ENCODE measurements around the gene EDA2R. TPM values are rescaled to one million over a fixed set of nuclear protein-coding genes. Genes with fewer than 3 reads are reported as not detected.

Gene EDA2R
- polyA plus RNA-seq, 3 donors, result 0.03 TPM; not detected in 2

DNA sequence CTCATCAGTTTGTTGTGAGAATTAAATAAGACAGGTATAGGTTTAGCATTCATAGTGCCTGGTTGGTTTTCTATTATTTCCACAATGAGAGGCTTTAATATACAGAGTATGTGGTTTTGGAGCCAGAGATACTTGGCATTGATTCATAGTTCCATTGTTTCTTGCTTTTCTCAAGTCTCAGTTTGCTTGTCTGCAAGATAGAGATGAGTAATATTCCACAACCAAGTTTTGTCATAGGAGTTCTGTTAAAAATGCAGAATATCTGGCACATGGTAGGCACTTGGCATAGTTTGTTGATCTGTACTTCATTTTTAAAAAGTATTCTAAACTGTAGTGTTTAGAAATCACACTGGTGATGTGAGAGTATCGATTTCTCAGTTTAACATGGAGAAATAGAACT lies 37.5 kb upstream of the EDA2R start:
- H3K9me3 Mint-ChIP-seq, result no peaks in the 10 kb centered on the region
- peak overlapping the region in 1 of 7 donors; percentile 41 for H3K27ac Mint-ChIP-seq
- Histone ChIP-seq H3K4me3 (replicated peaks in 1 of 3; ENCODE audit: low read depth in 2 of 3, low read length in 3 of 3) (no peak overlapping the region), H3K9me3 (replicated peaks in 1 of 2; ENCODE audit: control insufficient read depth in 1 of 2, insufficient read depth in 1 of 2, low read length in 2 of 2) (no peaks in the 10 kb centered on the region), H3K27ac (ENCODE audit: low read depth in 1 of 2, low read length in 2 of 2) (no peak overlapping the region), H4K20me1 (ENCODE audit: insufficient read depth, low read length) (no peaks in the 10 kb centered on the region), H2AFZ (ENCODE audit: insufficient read depth, low read depth, low read length, poor library complexity, severe bottlenecking) (no peak overlapping the region), H3K27me3 (ENCODE audit: control insufficient read depth in 2 of 2, insufficient read depth in 2 of 2, low read length in 2 of 2) (no peaks in the 10 kb centered on the region), H3K36me3 (replicated peaks in 1 of 2; ENCODE audit: control insufficient read depth in 1 of 2, insufficient read depth in 2 of 2, low read length in 2 of 2) (no peaks in the 10 kb centered on the region), H3K4me2 (replicated peaks; ENCODE audit: extremely low read depth, low read length, poor library complexity, severe bottlenecking) (no peak overlapping the region), H3K79me2 (ENCODE audit: insufficient read depth, low read length) (no peaks in the 10 kb centered on the region), H3K9ac (ENCODE audit: insufficient read depth, low read length, poor library complexity, severe bottlenecking) (no peak overlapping the region), H3K4me1 (ENCODE audit: control insufficient read depth in 1 of 2, insufficient read depth in 2 of 2, low read length in 2 of 2) (no peaks in the 10 kb centered on the region)
- WGBS (ENCODE audit: insufficient coverage), result no CpG with 5 or more reads among the region's 1 CpG
- intact Hi-C loops (cut with micrococcal nuclease), result no loop called here
- H3K4me1 Mint-ChIP-seq, result no peaks in the 10 kb centered on the region
- no peak for DNase-seq
- H3K27me3 Mint-ChIP-seq (ENCODE audit: low read depth in 3 of 3), result no peaks in the 10 kb centered on the region
- H3K36me3 Mint-ChIP-seq, result no peaks in the 10 kb centered on the region
- no peak overlapping the region for H3K4me3 Mint-ChIP-seq
- TF ChIP-seq, protein P1, sequence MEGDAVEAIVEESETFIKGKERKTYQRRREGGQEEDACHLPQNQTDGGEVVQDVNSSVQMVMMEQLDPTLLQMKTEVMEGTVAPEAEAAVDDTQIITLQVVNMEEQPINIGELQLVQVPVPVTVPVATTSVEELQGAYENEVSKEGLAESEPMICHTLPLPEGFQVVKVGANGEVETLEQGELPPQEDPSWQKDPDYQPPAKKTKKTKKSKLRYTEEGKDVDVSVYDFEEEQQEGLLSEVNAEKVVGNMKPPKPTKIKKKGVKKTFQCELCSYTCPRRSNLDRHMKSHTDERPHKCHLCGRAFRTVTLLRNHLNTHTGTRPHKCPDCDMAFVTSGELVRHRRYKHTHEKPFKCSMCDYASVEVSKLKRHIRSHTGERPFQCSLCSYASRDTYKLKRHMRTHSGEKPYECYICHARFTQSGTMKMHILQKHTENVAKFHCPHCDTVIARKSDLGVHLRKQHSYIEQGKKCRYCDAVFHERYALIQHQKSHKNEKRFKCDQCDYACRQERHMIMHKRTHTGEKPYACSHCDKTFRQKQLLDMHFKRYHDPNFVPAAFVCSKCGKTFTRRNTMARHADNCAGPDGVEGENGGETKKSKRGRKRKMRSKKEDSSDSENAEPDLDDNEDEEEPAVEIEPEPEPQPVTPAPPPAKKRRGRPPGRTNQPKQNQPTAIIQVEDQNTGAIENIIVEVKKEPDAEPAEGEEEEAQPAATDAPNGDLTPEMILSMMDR (IDR thresholded peaks at IDR 0.05), result no peak

DNA sequence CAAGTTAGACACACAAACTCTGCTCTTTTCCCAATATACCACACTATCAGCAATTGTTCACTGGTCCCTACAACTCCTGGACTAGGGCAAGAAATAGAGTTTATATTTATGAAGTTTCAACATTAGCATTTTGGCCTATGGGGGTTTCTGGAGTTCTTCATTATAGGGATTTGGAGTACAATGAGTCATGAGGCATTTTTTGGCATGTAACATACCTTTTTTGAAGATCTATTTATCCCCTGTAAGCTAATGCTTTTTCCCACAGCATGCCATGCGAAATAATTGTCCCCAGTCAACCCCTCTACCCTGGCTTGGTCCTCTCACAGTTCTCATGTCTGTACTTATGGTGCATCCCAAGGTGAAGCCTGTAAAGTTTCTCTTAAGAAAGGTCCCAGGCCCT lies 36.7 kb upstream of the EDA2R start:
- H4K20me1 ChIP-seq (ENCODE audit: insufficient read depth, low read length), result no peaks in the 10 kb centered on the region
- TF ChIP-seq, protein P1 (IDR thresholded peaks at IDR 0.05), result no peak
- Mint-ChIP-seq H3K9me3 (peaks cover 0 to 2% (median 0%) of the 10 kb centered on the region in 7 donors), H3K27ac (no peak overlapping the region), H3K4me1 (no peaks in the 10 kb centered on the region), H3K27me3 (ENCODE audit: low read depth in 3 of 3) (no peaks in the 10 kb centered on the region), H3K36me3 (no peaks in the 10 kb centered on the region), H3K4me3 (no peak overlapping the region)
- no peak overlapping the region for H2AFZ ChIP-seq (ENCODE audit: insufficient read depth, low read depth, low read length, poor library complexity, severe bottlenecking)
- no CpG with 5 or more reads among the region's 1 CpG for WGBS (ENCODE audit: insufficient coverage)
- H3K27ac ChIP-seq (ENCODE audit: low read depth in 1 of 2, low read length in 2 of 2), result no peak overlapping the region
- H3K4me3 ChIP-seq (replicated peaks in 1 of 3; ENCODE audit: low read depth in 2 of 3, low read length in 3 of 3), result no peak overlapping the region
- no peaks in the 10 kb centered on the region for H3K4me1 ChIP-seq (ENCODE audit: control insufficient read depth in 1 of 2, insufficient read depth in 2 of 2, low read length in 2 of 2)
- DNase-seq, result no peak
- no peak overlapping the region for H3K4me2 ChIP-seq (replicated peaks; ENCODE audit: extremely low read depth, low read length, poor library complexity, severe bottlenecking)
- H3K9ac ChIP-seq (ENCODE audit: insufficient read depth, low read length, poor library complexity, severe bottlenecking), result no peak overlapping the region
- no peaks in the 10 kb centered on the region for H3K36me3 ChIP-seq (replicated peaks in 1 of 2; ENCODE audit: control insufficient read depth in 1 of 2, insufficient read depth in 2 of 2, low read length in 2 of 2)
- no peaks in the 10 kb centered on the region for H3K27me3 ChIP-seq (ENCODE audit: control insufficient read depth in 2 of 2, insufficient read depth in 2 of 2, low read length in 2 of 2)
- H3K79me2 ChIP-seq (ENCODE audit: insufficient read depth, low read length), result no peaks in the 10 kb centered on the region
- intact Hi-C loops (cut with micrococcal nuclease), result no loop called here
- H3K9me3 ChIP-seq (replicated peaks in 1 of 2; ENCODE audit: control insufficient read depth in 1 of 2, insufficient read depth in 1 of 2, low read length in 2 of 2), result no peaks in the 10 kb centered on the region
